GM12801 (cell line): ENCODE results near the gene TRIM46.

Source experiments
- CTCF ChIP-seq: IDR thresholded peaks from one replicate; pipeline ENCODE4 v1.5.1; 2011; ENCODE audit warnings: control low read depth; ENCODE audit not compliant: insufficient read length; ENCODE audit errors: extremely low read depth

TRIM46 gene

GRCh38 chr1:155127967-155128754 lies 45.5 kb upstream of the TRIM46 start:
- no peak for TF ChIP-seq CTCF

- no peak for TF ChIP-seq CTCF
Observed at GRCh38 chr1:155128755-155129473, 44.7 kb upstream of the TRIM46 start.

- TF ChIP-seq CTCF = no peak
Observed at GRCh38 chr1:155130272-155131006, 43.2 kb upstream of the TRIM46 start.

GRCh38 chr1:155131285-155131684 lies 42.4 kb upstream of the TRIM46 start:
- TF ChIP-seq CTCF = no peak

GRCh38 chr1:155131856-155132255 lies 41.8 kb upstream of the TRIM46 start:
- TF ChIP-seq CTCF = no peak

GRCh38 chr1:155133799-155134281 lies 39.8 kb upstream of the TRIM46 start:
- no peak for TF ChIP-seq CTCF

GRCh38 chr1:155134322-155134721 lies 39.3 kb upstream of the TRIM46 start:
- TF ChIP-seq CTCF = no peak
